Activated T-cell treated with anti-CD3 and anti-CD28 coated beads, Interleukin-2, amount 50 U/mL, for 48 hours (primary cell): Measurements from ENCODE around the gene ADGRV1.

Experiments
- DNase-seq, 2 experiments: peaks; one replicate each; pipeline ENCODE4 v3.0.0-alpha.2; 2020

ADGRV1 gene, protein sequence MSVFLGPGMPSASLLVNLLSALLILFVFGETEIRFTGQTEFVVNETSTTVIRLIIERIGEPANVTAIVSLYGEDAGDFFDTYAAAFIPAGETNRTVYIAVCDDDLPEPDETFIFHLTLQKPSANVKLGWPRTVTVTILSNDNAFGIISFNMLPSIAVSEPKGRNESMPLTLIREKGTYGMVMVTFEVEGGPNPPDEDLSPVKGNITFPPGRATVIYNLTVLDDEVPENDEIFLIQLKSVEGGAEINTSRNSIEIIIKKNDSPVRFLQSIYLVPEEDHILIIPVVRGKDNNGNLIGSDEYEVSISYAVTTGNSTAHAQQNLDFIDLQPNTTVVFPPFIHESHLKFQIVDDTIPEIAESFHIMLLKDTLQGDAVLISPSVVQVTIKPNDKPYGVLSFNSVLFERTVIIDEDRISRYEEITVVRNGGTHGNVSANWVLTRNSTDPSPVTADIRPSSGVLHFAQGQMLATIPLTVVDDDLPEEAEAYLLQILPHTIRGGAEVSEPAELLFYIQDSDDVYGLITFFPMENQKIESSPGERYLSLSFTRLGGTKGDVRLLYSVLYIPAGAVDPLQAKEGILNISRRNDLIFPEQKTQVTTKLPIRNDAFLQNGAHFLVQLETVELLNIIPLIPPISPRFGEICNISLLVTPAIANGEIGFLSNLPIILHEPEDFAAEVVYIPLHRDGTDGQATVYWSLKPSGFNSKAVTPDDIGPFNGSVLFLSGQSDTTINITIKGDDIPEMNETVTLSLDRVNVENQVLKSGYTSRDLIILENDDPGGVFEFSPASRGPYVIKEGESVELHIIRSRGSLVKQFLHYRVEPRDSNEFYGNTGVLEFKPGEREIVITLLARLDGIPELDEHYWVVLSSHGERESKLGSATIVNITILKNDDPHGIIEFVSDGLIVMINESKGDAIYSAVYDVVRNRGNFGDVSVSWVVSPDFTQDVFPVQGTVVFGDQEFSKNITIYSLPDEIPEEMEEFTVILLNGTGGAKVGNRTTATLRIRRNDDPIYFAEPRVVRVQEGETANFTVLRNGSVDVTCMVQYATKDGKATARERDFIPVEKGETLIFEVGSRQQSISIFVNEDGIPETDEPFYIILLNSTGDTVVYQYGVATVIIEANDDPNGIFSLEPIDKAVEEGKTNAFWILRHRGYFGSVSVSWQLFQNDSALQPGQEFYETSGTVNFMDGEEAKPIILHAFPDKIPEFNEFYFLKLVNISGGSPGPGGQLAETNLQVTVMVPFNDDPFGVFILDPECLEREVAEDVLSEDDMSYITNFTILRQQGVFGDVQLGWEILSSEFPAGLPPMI (N-terminal part only)

DNA sequence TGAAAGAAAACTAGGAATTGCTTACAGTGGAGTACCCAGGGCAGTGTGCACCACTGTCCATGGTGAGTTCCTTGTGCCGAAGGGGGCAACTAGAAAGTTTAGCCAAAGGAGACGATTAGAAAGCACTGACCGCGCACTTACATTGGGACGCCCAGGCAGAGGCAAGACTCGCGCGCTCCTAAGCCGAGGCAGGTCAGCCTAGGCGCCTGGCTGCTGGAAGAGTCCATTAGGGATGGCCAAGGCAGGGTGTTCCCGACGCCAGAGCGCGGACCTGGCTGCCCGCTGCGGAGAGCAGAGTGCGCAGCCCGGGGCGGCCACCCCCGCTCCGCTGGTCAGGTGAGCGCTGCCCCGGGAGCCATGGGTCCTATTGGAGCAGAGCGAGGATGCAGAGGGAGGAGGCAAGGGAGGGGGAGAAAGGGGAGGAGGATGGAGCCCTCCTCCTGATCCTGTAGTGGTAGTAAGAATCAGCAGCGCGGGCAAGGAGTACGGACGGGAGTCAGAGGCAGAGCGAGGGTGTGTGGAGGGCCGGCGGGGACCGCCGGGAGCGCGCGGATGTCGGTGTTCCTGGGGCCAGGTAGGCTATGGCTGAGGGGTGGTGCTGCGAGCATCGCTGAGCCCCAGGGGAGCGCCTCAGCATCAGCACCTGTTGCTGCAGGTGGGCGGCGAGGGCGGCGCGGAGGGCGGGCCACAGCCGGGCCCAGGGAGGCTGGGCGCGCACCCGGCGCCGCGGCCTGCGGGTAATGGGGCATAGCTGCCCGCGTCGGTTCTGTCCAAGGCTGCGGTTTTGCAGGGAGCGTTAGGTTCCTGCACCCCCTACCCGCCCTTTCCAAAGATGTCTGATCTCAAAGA is at the start of gene ADGRV1:
ADGRV1 (plus strand) TSS at position 454 of the 849 bp plus-strand sequence; CDS start at position 553, 99 bp downstream.
- DNase-seq, result peak; percentile 20 to 25

DNA sequence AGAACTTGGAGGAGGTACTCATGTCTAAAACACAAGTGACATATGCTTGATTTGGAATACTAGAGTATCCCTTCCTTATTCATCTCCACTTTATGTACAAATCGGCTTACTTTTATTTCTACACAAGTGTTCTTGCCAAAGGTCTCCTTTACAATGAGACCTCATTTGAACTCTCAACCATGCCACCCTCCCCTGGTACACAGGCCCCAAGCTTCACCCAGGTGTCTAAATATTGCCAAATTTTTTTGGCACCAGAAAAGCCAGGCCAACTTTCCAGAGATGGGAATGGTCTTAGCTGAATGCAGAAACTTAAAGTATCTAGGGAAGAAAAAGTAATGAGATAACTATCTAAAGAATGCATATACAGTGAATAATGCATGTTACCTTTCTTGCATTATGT is 48.2 kb upstream of the ADGRV1 start:
- no peak for DNase-seq

DNA sequence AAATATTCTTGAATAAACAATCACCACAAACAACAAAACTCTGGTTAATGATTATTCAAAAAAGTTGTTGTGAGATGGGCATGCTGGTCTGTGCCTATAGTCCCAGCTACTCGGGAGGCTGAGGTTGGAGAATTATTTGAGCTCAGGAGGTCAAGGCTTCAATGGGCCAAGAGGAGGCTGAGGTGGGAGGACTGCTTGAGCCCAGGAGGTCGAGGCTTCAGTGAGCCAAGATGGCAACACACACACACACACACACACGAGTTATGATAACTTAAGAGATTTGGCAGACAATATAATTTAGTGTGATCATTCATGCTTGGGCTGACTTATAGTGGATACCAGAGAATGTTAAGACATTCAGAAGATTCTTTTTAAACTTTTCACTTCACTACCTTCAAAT is 44.1 kb upstream of the ADGRV1 start:
- DNase-seq, result no peak

DNA sequence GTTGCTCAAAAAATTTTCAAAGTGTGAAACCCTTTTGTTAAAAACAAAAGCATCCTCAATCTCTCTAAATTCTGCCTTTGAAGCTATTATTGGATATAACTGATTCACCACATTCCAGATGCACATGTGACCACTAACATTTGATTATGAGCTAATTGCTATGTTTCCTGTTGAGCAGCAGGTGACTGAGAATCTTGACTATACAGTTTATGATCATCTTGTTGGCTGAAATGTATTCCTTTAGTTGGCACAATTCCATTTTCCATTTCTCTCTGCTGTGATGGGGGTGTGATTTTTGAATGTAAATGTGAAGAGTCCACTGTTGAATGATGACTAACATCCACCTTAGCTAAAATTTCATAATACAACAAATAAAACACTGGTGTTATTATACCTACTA is 39.9 kb upstream of the ADGRV1 start:
- DNase-seq, result no peak

DNA sequence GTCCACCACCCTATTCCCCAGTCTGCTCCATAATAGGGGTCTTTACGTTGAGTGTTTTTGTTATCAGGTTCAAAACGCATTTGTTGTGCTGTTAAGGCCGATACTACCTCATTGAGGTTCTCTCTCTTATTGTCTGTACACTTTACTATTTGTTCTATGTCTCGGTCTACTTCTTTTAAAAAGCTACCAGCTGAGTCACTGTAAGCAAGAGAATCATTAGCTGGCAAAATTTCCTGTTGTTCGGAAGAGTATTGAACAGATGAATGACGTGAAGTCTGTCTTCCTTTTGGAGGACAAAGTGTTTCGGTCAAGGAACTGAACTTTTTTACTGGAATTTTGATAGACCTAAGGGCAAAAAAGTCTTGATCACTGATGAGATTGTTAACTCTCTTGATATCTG is 39.5 kb upstream of the ADGRV1 start:
- no peak for DNase-seq

DNA sequence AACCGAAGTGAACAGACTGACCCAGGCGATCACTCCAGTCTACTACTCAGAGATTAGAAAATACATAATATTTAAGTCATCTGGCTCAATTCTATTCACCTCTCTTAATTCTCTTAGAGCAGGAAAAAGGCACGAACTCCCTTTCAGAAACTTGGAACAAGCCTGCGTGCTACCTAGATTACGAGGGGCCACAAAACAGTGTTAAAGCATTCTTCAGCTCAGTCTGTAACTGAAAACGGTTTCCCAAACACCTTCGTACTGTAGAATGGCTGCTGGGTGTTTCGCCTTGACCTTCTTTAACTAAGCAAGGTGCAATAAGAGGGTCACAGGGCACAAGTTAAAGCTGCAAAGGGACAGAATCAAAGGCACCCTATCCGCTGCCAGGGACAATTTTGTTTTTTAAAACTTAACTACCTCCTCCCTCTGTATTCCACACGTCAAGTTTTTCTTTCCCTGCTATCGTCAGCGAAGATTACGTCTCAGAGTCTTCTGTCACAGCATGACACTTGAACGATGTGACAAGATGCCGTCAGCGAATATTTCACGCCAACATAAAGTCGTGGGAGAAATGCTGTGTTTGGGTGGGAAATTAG is 29.9 kb upstream of the ADGRV1 start:
- DNase-seq, result peak in 1 of 2 experiments; percentile 23

DNA sequence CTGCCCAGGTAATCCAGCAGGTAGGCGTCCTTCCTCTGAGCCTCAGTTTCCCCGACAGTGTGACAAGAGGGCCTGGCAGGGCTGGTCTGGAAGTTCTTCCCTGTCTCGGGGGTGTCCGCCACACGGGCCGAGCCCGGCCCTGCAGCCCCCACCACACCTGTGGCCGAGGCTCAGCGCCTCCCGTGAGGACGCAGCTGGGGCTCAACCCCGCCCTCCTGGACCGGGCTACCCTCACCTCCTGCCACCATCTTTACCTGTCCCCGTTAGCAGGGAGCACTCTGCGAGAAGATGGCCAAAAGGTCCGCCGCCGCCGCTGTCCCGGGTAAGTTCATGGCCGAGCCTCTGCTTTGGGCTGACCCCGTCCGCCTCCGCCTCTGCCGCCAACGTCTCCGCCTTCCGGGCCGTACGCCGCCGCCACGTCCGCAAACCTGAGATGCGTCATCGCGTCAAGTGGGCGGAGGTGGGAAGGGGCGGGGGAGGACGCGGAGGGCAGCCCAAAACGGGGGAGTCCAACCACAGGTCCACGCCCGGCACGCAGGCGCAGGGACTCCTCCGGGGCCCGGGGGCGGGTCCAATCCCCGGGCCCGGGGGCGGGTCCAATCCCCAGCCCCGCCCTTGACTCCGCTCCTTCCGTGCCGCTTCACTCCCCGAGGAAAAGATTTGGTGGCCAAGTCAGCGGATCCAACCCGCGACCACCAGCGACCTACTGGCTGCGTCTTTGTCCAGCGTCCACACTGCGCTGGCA is 29.2 kb upstream of the ADGRV1 start, which contains the start of gene LYSMD3:
LYSMD3 (minus strand) TSS at position 391 of the 745 bp plus-strand sequence. CDS start 4,295 bp downstream, outside the sequence.
- peak; percentile 95 for DNase-seq

DNA sequence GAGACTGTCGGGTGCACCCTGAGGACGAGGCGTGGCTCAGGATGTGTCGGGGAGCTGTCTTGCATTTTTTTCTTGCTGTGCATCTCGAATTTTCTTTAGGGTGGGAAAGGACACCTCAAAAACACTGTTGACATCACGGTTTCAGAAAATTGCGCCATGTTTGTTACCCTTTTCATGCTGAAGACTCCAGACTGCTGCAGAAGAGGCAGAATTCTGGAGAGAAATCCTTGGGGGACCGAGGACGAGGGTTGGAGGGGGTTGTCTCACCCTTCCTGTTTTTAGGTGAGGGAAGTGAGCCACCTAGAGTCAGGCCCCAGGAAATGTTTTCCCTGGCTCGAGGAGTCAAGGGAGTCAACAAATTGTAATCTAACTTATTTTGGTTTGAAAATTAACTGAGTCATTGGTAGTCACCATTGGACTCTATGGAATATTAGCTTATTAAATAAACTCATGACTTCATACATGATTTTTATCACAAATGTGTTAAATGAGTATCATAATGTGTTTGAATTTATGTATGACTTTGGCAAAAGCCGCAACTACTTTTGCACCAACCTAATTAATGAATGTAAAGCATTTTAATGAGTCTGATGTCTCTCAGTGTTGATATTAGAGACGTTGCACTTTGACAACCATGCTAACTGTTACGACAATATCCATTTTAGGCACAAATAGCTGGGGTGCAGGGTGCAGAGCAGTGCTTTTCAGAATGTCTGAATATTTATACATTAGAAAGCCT is 28.5 kb upstream of the ADGRV1 start:
- DNase-seq, result no peak

DNA sequence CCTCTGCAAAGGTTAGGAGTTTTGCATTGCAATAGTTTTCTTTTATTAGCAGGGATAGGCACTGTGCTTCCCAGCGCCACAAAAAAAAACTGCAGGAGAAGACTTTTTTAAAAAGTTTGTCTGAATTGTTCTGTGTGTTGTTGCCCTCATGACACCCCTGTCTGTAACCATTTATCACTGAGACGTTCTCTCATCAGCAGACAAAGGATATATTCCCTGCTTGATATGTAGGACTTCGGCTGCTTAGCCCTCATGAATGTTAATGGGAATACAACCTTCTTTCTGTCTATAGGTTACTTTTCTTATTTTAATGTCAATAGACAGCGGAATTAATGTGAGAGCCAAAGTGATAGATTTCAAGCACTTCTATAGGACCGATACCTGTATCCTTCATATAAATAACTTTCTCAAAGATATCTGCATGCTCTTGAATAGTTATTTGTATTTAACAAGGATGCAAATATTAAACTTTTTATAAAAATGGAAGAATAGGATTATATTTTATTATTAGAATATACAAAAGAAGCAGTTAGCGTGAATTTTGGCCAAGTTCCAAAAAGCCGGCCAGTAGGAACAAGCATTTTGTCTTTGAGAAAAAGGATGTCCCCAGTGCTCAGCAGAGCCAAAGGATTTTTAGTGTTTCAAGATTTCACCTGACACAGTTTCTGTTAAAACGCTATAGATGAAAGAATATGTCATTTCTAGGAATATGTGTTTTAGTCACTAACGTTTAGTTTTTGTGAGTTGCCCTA is 27.7 kb upstream of the ADGRV1 start:
- DNase-seq, result no peak

DNA sequence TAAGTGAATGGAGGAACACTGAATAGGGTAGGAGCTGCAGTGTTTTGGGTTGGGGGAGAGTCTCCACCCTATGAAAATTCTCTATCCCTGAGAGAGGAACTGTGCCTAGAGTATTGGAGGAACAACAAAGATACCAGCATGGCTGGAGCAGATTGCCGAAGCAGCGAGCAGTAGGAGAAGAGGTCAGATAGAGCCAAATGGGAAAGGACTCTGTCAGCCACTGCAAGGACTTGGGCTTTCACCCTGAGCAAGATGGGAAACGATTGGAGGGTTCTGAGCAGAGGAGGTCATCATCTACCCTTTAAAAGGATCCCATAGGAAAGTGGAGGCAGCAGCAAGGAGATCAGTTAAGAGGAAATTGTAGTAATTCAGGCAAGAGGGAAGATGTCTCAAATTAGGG is 24.8 kb upstream of the ADGRV1 start:
- DNase-seq, result no peak

DNA sequence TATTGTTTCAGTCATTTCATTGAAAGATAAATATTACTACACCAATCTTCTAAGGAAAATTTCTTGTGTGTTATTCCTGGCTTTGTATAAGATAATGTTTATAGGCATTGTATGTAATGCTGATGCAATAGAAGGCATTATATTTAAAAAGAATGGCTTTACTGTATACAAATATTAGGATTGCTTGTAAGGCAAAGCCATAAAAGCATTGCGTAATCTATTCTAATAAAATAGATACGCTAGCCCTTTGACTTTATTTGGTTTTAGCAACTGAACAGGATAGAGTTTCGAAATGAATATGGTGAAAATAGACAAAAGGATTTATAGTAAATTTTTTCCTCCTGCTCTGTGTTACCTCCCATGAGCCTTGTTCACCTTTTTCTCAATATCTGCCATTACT is 23.7 kb upstream of the ADGRV1 start:
- DNase-seq, result no peak

DNA sequence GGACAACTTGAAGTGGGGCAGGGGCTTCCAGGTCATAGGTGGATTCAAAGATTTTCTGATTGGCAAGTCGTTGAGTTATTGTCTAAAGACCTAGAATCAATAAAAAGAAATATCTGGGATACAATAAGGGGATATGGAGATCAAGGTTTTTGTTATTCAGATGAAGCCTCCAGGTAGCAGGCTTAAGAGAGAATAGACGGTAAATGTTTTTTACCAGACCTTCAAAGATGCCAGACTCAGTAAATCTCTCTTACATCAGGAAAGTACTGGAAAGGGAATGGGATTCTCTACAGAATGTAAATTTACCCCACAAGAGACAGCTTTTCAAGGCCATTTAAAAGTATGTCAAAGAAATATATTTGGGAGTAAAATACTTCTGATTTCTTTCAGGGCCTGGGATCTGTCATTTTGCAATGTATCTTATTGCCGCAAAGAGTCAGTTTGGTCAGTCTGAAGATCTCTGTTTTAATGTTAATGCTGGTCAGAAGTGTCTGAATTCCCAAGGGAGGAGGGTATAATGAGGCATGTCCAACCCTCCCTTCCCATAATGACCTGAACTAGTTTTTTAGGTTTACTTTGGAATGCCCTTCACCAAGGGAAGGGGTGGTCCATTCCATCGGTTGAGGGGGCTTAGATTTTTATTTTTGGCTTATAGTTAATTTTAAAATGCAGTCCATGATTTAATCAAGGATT is 15.6 kb upstream of the ADGRV1 start:
- DNase-seq, result no peak

DNA sequence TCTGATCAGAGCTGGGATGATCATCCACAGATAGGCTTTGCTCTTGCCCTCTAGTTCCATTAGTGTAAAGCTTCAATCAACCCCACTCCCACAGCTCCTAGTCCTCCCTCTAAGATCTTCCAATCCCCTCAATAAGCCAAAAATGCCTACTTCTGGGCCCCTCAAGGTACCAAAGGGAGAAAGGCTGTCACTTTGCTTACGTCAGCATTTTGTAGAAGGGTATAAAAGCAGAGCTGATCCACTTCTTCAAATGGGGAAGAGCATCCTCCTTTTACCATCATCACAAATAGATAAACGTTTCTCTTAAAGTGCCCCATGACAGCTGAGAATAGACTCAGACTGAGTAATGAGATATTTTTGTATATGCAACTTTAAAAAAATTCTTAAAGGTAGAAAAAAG is 13.1 kb upstream of the ADGRV1 start:
- DNase-seq, result no peak

DNA sequence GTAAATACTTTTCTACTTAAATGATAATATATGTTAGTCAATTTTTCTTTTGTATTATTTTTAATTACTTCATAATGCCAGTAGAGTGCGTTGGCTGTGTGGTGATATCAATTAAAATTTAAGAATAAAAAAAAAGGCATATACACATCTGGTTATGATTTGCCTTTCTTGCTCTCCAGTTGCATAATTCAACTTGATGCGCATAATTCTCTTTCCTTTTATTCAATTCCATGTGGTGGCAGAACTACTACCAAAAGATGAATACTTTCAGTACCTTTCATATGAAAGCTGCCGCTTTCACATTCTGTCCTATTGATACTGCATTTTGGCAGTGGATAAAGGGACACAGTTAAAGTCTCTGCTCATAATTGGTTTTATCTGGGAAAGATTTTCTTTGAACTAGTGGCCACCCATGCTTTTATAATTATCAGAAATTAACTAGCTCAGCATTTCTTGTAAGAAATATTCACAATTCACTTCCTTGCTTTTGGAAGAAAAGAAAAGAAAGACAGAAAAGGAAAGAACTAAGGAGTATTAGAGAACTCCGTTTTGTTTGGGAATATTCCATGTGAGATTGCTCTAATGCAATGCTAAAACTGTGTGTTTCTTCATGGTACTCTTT is 12.3 kb upstream of the ADGRV1 start:
- no peak for DNase-seq

DNA sequence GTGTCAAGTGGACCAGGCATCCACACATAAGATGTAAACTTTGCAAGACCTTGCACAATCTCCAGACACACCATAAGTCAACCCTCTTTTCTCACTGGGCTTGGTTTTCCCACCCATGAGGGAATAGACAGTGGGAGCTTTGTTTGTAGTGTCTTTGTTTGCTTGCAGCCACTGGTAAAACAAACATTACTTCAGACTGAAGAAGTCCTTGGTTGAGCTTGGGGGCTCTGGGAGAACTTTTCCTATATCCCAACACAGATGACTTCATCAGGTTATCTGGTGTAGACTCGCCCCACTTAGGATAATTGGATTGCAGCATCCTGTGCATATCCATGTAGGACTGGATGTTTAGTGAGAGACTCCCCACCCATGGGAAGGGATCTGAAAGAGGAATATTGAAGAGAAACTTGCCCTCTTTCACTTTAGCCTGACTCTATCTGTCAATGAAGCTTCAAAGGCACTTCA is 11.5 kb upstream of the ADGRV1 start:
- DNase-seq, result no peak

DNA sequence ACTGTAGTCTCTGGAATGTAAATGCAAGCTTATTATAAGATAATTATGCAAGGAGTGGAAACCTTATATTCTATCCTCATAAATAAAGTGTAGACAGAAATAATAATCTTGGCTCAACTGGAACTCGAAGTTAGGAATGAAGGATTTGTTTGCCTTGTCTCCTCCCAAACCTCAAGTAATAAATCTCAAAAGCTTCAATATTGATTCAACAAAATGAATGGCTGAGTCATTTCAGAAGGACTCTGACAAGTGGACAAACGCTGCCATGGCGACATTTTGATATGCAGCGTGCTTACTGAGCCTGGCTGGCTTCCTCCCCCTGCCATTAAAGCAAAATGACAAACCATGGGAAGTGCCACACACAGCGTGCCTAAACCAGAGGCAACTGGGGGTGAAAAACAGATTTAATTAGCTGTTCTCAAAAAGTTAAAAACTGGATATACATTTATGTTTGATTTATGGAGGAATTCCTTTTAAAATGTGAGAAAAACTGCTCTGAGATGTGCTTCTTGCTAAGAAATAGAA is 10.5 kb upstream of the ADGRV1 start:
- no peak for DNase-seq

DNA sequence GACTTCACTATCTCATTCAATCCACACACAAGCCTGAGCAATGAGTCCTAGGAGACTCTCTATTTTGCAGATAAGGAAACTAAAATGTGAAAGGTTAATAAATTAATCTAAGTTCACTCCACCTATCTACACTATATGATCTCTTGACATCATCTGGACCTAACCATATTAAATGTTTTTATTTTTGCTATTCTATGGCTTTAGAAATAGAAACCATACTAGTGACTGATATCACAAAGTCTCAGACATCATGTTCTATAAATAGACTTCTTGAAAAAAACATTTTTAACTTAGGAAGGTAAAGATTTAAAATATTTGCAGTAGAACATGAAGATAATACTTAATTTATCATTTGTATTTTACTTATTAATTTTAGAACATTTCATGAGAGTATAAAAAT is 9.4 kb upstream of the ADGRV1 start:
- DNase-seq, result no peak
